HUDEP-2 (cell line): ENCODE results near the gene AHSA1.

Experiments
- DNase-seq, 76 experiments: peaks; one replicate each; lab custom pipeline; 2025; ENCODE audit not compliant: unreplicated experiment in 76 of 76; lab: John Stamatoyannopoulos, UW

The AHSA1 gene

DNA sequence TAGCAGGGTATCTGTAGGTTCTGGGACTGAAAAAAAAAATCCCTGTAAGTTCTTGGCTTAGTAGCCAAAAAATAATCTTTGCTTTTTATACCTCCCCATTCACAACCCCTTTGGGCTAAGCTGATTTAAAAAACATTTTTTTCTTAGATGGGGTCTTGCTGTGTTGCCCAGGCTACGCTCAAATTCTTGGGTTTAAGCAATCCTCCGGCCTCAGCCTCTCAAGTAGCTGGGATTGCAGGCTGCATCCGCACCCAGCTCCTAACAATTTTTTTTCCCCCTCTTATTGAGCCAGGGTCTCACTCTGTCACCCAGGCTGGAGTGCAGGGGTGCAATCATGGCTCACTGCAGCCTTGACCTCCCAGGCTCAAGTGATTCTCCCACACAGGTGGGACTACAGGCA, 49.9 kb downstream of the AHSA1 start:
- DNase-seq, result no peak

DNA sequence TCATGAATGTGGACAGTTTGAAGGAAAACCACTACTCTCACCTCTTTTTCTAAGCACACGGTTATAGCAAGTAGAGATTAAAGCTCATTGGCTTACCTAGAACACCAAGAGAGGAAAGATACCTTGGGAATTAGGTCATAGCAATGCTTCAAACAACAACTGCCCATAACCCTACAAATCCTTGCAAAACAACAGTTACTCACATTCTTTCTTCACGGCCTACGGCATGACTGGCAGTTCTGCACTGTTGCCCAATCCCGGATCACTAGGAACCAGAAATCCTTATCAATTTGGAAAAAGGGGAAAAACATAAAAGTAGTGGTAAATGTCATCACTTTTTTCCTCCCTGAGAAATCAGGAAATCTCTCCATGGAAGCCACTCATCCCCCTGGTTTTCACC, 50.4 kb downstream of the AHSA1 start:
- no peak for DNase-seq

DNA sequence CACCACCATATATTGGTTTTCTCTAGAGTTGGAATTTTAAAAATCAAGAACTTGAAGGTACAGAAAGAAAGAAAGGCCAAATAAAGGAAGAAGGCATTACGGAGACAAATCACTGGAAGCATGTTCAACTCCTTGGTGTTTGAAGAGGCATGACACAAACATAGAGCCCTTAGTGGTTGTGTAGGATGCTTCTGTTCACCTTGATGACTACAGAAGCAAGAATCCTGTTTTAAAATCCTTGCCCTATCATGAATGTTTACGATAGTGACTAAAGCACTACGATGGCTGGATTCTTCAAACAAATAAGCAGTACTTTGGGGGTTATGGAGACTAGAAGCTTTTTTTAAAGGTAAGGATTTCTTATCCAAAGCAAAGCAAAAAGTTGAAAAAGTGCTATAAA, 51.0 kb downstream of the AHSA1 start:
- no peak for DNase-seq

DNA sequence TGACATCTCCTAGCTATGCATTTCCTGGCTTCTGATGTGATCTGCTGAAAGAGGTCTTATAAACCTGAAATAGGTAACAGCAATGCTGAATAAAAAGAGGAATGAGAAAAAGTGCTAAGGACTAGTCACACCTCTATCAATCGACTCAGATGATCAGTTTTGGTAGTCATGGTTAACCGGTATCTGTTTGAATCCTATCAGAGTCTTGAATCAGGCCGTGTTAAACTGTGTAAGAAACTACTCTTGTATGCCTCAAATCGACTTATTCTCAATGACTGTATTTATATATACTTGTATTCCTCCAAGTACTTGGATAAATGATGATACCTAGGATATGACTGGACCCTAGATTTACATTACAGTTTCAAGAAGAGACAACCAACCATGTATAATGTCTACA, 51.5 kb downstream of the AHSA1 start:
- DNase-seq, result no peak

DNA sequence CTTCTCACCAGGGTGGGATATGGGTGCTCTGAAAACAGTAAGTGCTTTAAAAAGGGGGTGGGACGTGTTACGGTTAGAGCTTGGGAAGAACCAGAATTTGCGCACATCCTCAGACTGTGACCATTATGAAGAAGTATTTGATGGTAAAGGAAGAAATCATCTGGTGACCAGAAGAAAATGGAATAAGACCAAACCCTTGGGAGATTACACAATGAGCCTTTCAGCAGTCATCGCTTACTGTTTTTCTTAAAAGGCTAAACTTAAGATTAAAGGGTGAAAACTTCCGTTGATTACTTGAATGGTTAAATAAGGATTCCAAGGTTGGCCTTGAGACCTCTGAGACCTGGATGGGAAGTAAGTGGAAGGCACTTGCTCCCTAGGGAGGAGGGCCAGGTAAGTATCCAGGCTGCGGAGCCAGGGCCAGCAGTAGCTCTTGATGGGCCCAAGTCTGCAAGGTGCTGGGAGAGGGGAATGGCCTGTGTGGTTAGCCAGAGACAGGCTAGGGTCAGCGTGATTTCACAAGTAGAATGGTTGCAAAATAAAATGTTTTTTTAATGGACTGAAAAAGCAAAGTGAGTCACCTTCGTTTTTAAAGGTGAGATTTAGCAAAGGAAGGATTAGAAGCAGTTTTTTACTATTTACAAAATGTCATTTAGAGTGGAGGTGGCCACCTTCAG, 53.7 kb downstream of the AHSA1 start:
- DNase-seq, result no peak

DNA sequence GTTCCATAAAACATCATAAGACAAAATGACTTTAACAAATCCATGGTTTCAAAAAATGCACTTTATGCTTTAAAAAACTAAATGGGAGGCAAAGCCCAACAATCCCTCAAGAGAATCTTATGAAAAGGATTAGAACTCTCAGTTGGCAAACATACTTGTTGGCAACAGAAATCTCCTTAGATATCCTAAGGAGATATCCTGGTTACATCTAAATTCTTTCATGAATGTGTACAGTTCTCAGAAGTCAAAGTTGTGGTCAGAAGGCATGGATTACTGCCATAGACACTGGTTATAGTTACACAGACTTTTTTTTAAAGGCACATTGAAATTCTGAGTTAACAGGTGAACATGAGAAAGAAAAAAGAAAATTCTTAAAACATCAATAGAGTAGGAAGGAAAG, 58.2 kb downstream of the AHSA1 start:
- DNase-seq, result no peak
